Posterior cingulate gyrus (tissue), 11 donors: ENCODE data around the gene CARD19.

ENCODE experiments used
- DNase-seq, 10 donors: peaks; one replicate each; pipeline versions ENCODE4 v3.0.0 to v3.0.0-alpha.2; 2020 to 2021; ENCODE audit warnings: mixed read lengths in 3 of 10
- intact Hi-C: fragments of 100-400 bp; cut with DNase I; formaldehyde crosslinking; loops from one replicate; pipeline ENCODE4 v1.15.1; 2023

CARD19 gene

GRCh38 chr9:93085676-93086075 lies 10.3 kb upstream of the CARD19 start:
- intact Hi-C loops = no loop called here
- DNase-seq = peak in 3 of 10 donors; percentile 21 to 26 (median 24)

- DNase-seq = peak in 3 of 10 donors; percentile 8 to 22 (median 15)
- intact Hi-C loops = no loop called here
Observed at GRCh38 chr9:93086447-93087224, 9.4 kb upstream of the CARD19 start.

- DNase-seq = peak in 3 of 10 donors; percentile 15 to 65 (median 60)
- intact Hi-C loops = no loop called here
Observed at GRCh38 chr9:93087971-93088655, 7.9 kb upstream of the CARD19 start.

GRCh38 chr9:93088656-93089015 lies 7.4 kb upstream of the CARD19 start:
- intact Hi-C loops = no loop called here
- peak in 3 of 10 donors; percentile 2 to 48 (median 16) for DNase-seq

GRCh38 chr9:93089024-93089423 lies 7.0 kb upstream of the CARD19 start:
- DNase-seq = peak in 1 of 10 donors; percentile 22
- intact Hi-C loops = no loop called here

- intact Hi-C loops = no loop called here
- peak in 4 of 10 donors; percentile 4 to 69 (median 50) for DNase-seq
Observed at GRCh38 chr9:93089481-93089991, 6.5 kb upstream of the CARD19 start.

- intact Hi-C loops = loop anchor here (10.0 kb wide), 2 partner anchors 215 to 485 kb away; partner anchors contain the start of genes PHF2 and ZNF484
- DNase-seq = peak in 2 of 10 donors; percentile 1 to 8
Observed at GRCh38 chr9:93090091-93090655, 5.8 kb upstream of the CARD19 start.

- peak in 4 of 10 donors; percentile 2 to 22 (median 16) for DNase-seq
- intact Hi-C loops = loop anchor here (10.0 kb wide), 2 partner anchors 216 to 484 kb away; partner anchors contain the start of genes PHF2 and ZNF484
Observed at GRCh38 chr9:93091056-93091452, 5.0 kb upstream of the CARD19 start.

- peak in 5 of 10 donors; percentile 9 to 93 (median 62) for DNase-seq
- intact Hi-C loops = loop anchor here (10.0 kb wide), 2 partner anchors 217 to 483 kb away; partner anchors contain the start of genes PHF2 and ZNF484
Observed at GRCh38 chr9:93091453-93092081, 4.5 kb upstream of the CARD19 start.

- intact Hi-C loops = loop anchor here (10.0 kb wide), 2 partner anchors 218 to 482 kb away; partner anchors contain the start of genes PHF2 and ZNF484
- peak in 5 of 10 donors; percentile 0 to 74 (median 44) for DNase-seq
Observed at GRCh38 chr9:93092251-93092991, 3.6 kb upstream of the CARD19 start.

- DNase-seq = peak in 4 of 10 donors; percentile 14 to 65 (median 40)
- intact Hi-C loops = loop anchor here (10.0 kb wide), 2 partner anchors 219 to 481 kb away; partner anchors contain the start of genes PHF2 and ZNF484
Observed at GRCh38 chr9:93093127-93093876, 2.7 kb upstream of the CARD19 start.

- DNase-seq = peak in 3 of 10 donors; percentile 13 to 63 (median 25)
- intact Hi-C loops = loop anchor here (10.0 kb wide), 2 partner anchors 219 to 481 kb away; partner anchors contain the start of genes PHF2 and ZNF484
Observed at GRCh38 chr9:93093877-93094657, 1.9 kb upstream of the CARD19 start.

- intact Hi-C loops = loop anchor here (5.0 to 10.0 kb wide), 3 partner anchors 38 to 480 kb away; partner anchors contain the start of genes NINJ1, PHF2 and ZNF484
- DNase-seq = peak in 7 of 10 donors; percentile 30 to 91 (median 51)
Observed at GRCh38 chr9:93094658-93095204, 1.3 kb upstream of the CARD19 start.

GRCh38 chr9:93095205-93096130 lies 549 bp upstream of the CARD19 start:
- peak; percentile 99 to 100 (median 100) for DNase-seq
- intact Hi-C loops = loop anchor here (5.0 to 10.0 kb wide), 3 partner anchors 37 to 479 kb away; partner anchors contain the start of genes NINJ1, PHF2 and ZNF484

GRCh38 chr9:93096811-93097382 lies 880 bp downstream of the CARD19 start:
- intact Hi-C loops = loop anchor here (5.0 to 10.0 kb wide), 3 partner anchors 35 to 478 kb away; partner anchors contain the start of genes NINJ1, PHF2 and ZNF484
- DNase-seq = peak in 1 of 10 donors; percentile 71
